Effector memory CD8-positive, alpha-beta T cell (primary cell): ENCODE measurements around the gene PDZD2.

Source experiments
- ATAC-seq: fragments of 150-1000 bp; cut with Tn5 transposase; replicated peaks from 2 replicates; pipeline ENCODE4 v1.10.0; 2021; ENCODE audit warnings: mild to moderate bottlenecking, moderate library complexity
- DNase-seq, 3 experiments: peaks; one replicate each; pipeline ENCODE4 v3.0.0; 2021
- H3K27ac Mint-ChIP-seq, 2 donors: one replicate each; pipeline ENCODE4 v1.8.0; 2022; ENCODE audit warnings: mild to moderate bottlenecking in 2 of 2, mixed read lengths in 2 of 2, moderate library complexity in 2 of 2
- H3K27me3 Mint-ChIP-seq, 2 donors: one replicate each; pipeline ENCODE4 v1.8.0; 2022; ENCODE audit warnings: mixed read lengths in 2 of 2
- H3K36me3 Mint-ChIP-seq: one replicate; pipeline ENCODE4 v1.8.0; 2022; ENCODE audit warnings: mild to moderate bottlenecking, moderate library complexity, mixed read lengths; ENCODE audit not compliant: insufficient read depth
- H3K4me1 Mint-ChIP-seq, 2 donors: one replicate each; pipeline ENCODE4 v1.8.0; 2022; ENCODE audit warnings: low read depth in 2 of 2, mixed read lengths in 2 of 2
- H3K4me3 Mint-ChIP-seq, 2 donors: one replicate each; pipeline ENCODE4 v1.8.0; 2022; ENCODE audit warnings: mild to moderate bottlenecking in 2 of 2, mixed read lengths in 2 of 2, moderate library complexity in 2 of 2
- H3K9me3 Mint-ChIP-seq, 2 donors: one replicate each; pipeline ENCODE4 v1.8.0; 2022; ENCODE audit warnings: mixed read lengths in 2 of 2

The PDZD2 gene

GRCh38 chr5:32018476-32019436 lies 379.8 kb downstream of the PDZD2 start:
- Mint-ChIP-seq H3K27me3 (peaks cover 9 to 27% of the 10 kb centered on the region in 2 donors), H3K36me3 (no peaks in the 10 kb centered on the region), H3K27ac (peak overlapping the region in 1 of 2 donors; percentile 86), H3K4me1 (no peaks in the 10 kb centered on the region), H3K4me3 (no peak overlapping the region), H3K9me3 (no peaks in the 10 kb centered on the region)
- ATAC-seq (no peak), DNase-seq (no peak)

- ATAC-seq (no peak), DNase-seq (peak in 1 of 3 experiments; percentile 1)
- H3K36me3 Mint-ChIP-seq, result no peaks in the 10 kb centered on the region
- no peaks in the 10 kb centered on the region for H3K9me3 Mint-ChIP-seq
- peak overlapping the region; percentile 15 to 74 for H3K4me3 Mint-ChIP-seq
- H3K4me1 Mint-ChIP-seq, result no peaks in the 10 kb centered on the region
- peaks cover 9 to 23% of the 10 kb centered on the region in 2 donors for H3K27me3 Mint-ChIP-seq
- peak overlapping the region in 1 of 2 donors; percentile 86 for H3K27ac Mint-ChIP-seq
Measured at GRCh38 chr5:32020271-32020670, 381.3 kb downstream of the PDZD2 start.

GRCh38 chr5:32020946-32021345 lies 382.0 kb downstream of the PDZD2 start:
- DNase-seq, result no peak
- H3K27me3 Mint-ChIP-seq, result peaks cover 3 to 18% of the 10 kb centered on the region in 2 donors
- peak overlapping the region in 1 of 2 donors; percentile 74 for H3K4me3 Mint-ChIP-seq
- H3K36me3 Mint-ChIP-seq, result no peaks in the 10 kb centered on the region
- ATAC-seq, result no peak
- no peaks in the 10 kb centered on the region for H3K4me1 Mint-ChIP-seq
- H3K9me3 Mint-ChIP-seq, result no peaks in the 10 kb centered on the region
- peak overlapping the region in 1 of 2 donors; percentile 86 for H3K27ac Mint-ChIP-seq

- no peaks in the 10 kb centered on the region for H3K9me3 Mint-ChIP-seq
- peaks cover 5 to 15% of the 10 kb centered on the region in 2 donors for H3K27me3 Mint-ChIP-seq
- H3K4me3 Mint-ChIP-seq, result no peak overlapping the region
- no peaks in the 10 kb centered on the region for H3K4me1 Mint-ChIP-seq
- H3K27ac Mint-ChIP-seq, result peak overlapping the region in 1 of 2 donors; percentile 65
- ATAC-seq, result no peak
- DNase-seq, result no peak
- no peaks in the 10 kb centered on the region for H3K36me3 Mint-ChIP-seq
Measured at GRCh38 chr5:32021771-32022170, 382.8 kb downstream of the PDZD2 start.

GRCh38 chr5:32022638-32023037 lies 383.7 kb downstream of the PDZD2 start:
- Mint-ChIP-seq H3K27ac (no peak overlapping the region), H3K36me3 (no peaks in the 10 kb centered on the region), H3K4me1 (no peaks in the 10 kb centered on the region), H3K27me3 (peaks cover 5 to 22% of the 10 kb centered on the region in 2 donors), H3K4me3 (no peak overlapping the region), H3K9me3 (no peaks in the 10 kb centered on the region)
- DNase-seq, result no peak
- no peak for ATAC-seq

GRCh38 chr5:32023816-32024215 lies 384.9 kb downstream of the PDZD2 start:
- Mint-ChIP-seq H3K9me3 (no peaks in the 10 kb centered on the region), H3K4me3 (no peak overlapping the region), H3K27me3 (peaks cover 5 to 22% of the 10 kb centered on the region in 2 donors), H3K4me1 (no peaks in the 10 kb centered on the region), H3K36me3 (no peaks in the 10 kb centered on the region), H3K27ac (no peak overlapping the region)
- no peak for ATAC-seq
- no peak for DNase-seq

GRCh38 chr5:32024751-32025150 lies 385.8 kb downstream of the PDZD2 start:
- H3K9me3 Mint-ChIP-seq, result no peaks in the 10 kb centered on the region
- ATAC-seq (no peak), DNase-seq (no peak)
- no peaks in the 10 kb centered on the region for H3K36me3 Mint-ChIP-seq
- H3K4me3 Mint-ChIP-seq, result no peak overlapping the region
- peaks cover 5 to 22% of the 10 kb centered on the region in 2 donors for H3K27me3 Mint-ChIP-seq
- H3K27ac Mint-ChIP-seq, result no peak overlapping the region
- H3K4me1 Mint-ChIP-seq, result no peaks in the 10 kb centered on the region

GRCh38 chr5:32027093-32027716 lies 388.3 kb downstream of the PDZD2 start:
- Mint-ChIP-seq H3K9me3 (no peaks in the 10 kb centered on the region), H3K27ac (no peak overlapping the region), H3K36me3 (no peaks in the 10 kb centered on the region), H3K27me3 (peaks cover 5 to 32% of the 10 kb centered on the region in 2 donors), H3K4me1 (no peaks in the 10 kb centered on the region), H3K4me3 (no peak overlapping the region)
- DNase-seq, result no peak
- ATAC-seq, result no peak

- H3K36me3 Mint-ChIP-seq, result no peaks in the 10 kb centered on the region
- ATAC-seq (no peak), DNase-seq (no peak)
- H3K27me3 Mint-ChIP-seq, result peaks cover 5 to 27% of the 10 kb centered on the region in 2 donors
- H3K4me3 Mint-ChIP-seq, result no peak overlapping the region
- H3K9me3 Mint-ChIP-seq, result no peaks in the 10 kb centered on the region
- peaks cover 2 to 4% of the 10 kb centered on the region in 2 donors for H3K4me1 Mint-ChIP-seq
- no peak overlapping the region for H3K27ac Mint-ChIP-seq
Measured at GRCh38 chr5:32027717-32028458, 389.0 kb downstream of the PDZD2 start.

GRCh38 chr5:32029261-32029660 lies 390.3 kb downstream of the PDZD2 start:
- Mint-ChIP-seq H3K36me3 (no peaks in the 10 kb centered on the region), H3K9me3 (no peaks in the 10 kb centered on the region), H3K27me3 (peaks cover 5 to 22% of the 10 kb centered on the region in 2 donors), H3K4me3 (no peak overlapping the region), H3K27ac (no peak overlapping the region), H3K4me1 (peaks cover 9 to 15% of the 10 kb centered on the region in 2 donors)
- no peak for ATAC-seq
- no peak for DNase-seq

- ATAC-seq (no peak), DNase-seq (no peak)
- no peak overlapping the region for H3K4me3 Mint-ChIP-seq
- H3K4me1 Mint-ChIP-seq, result peaks cover 9 to 15% of the 10 kb centered on the region in 2 donors
- no peaks in the 10 kb centered on the region for H3K36me3 Mint-ChIP-seq
- no peaks in the 10 kb centered on the region for H3K9me3 Mint-ChIP-seq
- no peak overlapping the region for H3K27ac Mint-ChIP-seq
- H3K27me3 Mint-ChIP-seq, result peaks cover 5 to 22% of the 10 kb centered on the region in 2 donors
Measured at GRCh38 chr5:32029781-32030180, 390.9 kb downstream of the PDZD2 start.

- peaks cover 5 to 22% of the 10 kb centered on the region in 2 donors for H3K27me3 Mint-ChIP-seq
- peaks cover 9 to 15% of the 10 kb centered on the region in 2 donors for H3K4me1 Mint-ChIP-seq
- no peak for DNase-seq
- no peak overlapping the region for H3K27ac Mint-ChIP-seq
- H3K4me3 Mint-ChIP-seq, result no peak overlapping the region
- no peaks in the 10 kb centered on the region for H3K9me3 Mint-ChIP-seq
- no peak for ATAC-seq
- no peaks in the 10 kb centered on the region for H3K36me3 Mint-ChIP-seq
Measured at GRCh38 chr5:32030222-32030621, 391.3 kb downstream of the PDZD2 start.

GRCh38 chr5:32030686-32031085 lies 391.8 kb downstream of the PDZD2 start:
- ATAC-seq (no peak), DNase-seq (no peak)
- Mint-ChIP-seq H3K4me1 (peaks cover 9 to 15% of the 10 kb centered on the region in 2 donors), H3K4me3 (no peak overlapping the region), H3K27ac (no peak overlapping the region), H3K27me3 (peaks cover 5 to 22% of the 10 kb centered on the region in 2 donors), H3K36me3 (no peaks in the 10 kb centered on the region), H3K9me3 (no peaks in the 10 kb centered on the region)
